ENCODE data around the gene EMC8.

EMC8 gene

DNA sequence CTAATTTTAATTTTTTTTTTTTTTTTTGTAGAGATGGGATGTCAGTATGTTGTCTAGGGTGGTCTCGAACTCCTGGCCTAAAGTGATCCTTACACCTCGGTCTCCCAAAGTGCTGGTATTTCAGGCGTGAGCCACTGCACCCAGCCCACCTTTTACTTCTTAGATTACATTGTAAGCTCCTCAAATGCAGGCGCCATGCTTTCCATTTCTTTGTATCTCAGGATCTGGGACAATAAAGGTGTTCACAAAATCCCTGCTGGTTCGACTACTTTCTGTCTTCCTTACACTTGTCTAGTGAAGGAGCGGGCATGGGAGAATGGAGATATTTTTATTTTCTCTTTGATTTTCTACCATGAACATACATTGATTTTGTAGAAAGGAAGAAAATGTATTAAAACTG, 25.2 kb downstream of the EMC8 start:
- no peaks in the 10 kb centered on the region for H3K36me3 ChIP-seq (ENCODE audit: control insufficient read depth, insufficient read depth, low read length)
- H3K4me1 ChIP-seq (ENCODE audit: control insufficient read depth, insufficient read depth, low read length) = no peaks in the 10 kb centered on the region
- no peak overlapping the region for H3K4me3 ChIP-seq (ENCODE audit: low read length)
- H3K27me3 ChIP-seq (ENCODE audit: control insufficient read depth, insufficient read depth, low read length) = no peaks in the 10 kb centered on the region
- no peak overlapping the region for H3K9ac ChIP-seq (ENCODE audit: low read length)
- H3K9me3 ChIP-seq (ENCODE audit: control insufficient read depth, low read length) = no peaks in the 10 kb centered on the region

GRCh38 chr16:85773044-85773443, 26.3 kb downstream of the EMC8 start:
- no peak overlapping the region for H3K9ac ChIP-seq (ENCODE audit: low read length)
- H3K9me3 ChIP-seq (ENCODE audit: control insufficient read depth, low read length) = no peaks in the 10 kb centered on the region
- H3K36me3 ChIP-seq (ENCODE audit: control insufficient read depth, insufficient read depth, low read length) = no peaks in the 10 kb centered on the region
- no peaks in the 10 kb centered on the region for H3K27me3 ChIP-seq (ENCODE audit: control insufficient read depth, insufficient read depth, low read length)
- no peak overlapping the region for H3K4me3 ChIP-seq (ENCODE audit: low read length)
- no peaks in the 10 kb centered on the region for H3K4me1 ChIP-seq (ENCODE audit: control insufficient read depth, insufficient read depth, low read length)

GRCh38 chr16:85770741-85771140, 28.6 kb downstream of the EMC8 start:
- no peaks in the 10 kb centered on the region for H3K4me1 ChIP-seq (ENCODE audit: control insufficient read depth, insufficient read depth, low read length)
- no peak overlapping the region for H3K9ac ChIP-seq (ENCODE audit: low read length)
- H3K36me3 ChIP-seq (ENCODE audit: control insufficient read depth, insufficient read depth, low read length) = no peaks in the 10 kb centered on the region

DNA sequence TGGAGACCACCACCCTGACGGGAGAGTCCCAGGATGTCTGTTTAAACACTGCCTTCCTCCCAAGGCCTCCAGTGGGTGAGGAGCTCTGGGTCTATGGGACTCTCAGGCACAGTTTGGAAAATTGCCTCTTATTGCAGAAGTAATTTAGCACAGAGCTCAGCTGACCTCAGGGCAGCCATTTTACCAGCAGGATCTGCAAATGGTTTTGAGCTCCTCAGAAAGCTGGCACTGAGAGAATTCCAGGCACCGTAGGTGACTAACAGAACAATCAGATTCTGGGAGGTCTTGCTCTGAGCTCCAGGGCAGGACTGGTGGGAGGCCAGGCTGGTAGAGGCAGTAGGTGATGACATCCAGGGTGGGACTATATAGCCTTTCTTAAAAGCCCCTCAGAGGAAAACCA, 31.1 kb downstream of the EMC8 start:
- Histone ChIP-seq H3K9me3 (ENCODE audit: control insufficient read depth, low read length) (no peaks in the 10 kb centered on the region), H3K36me3 (ENCODE audit: control insufficient read depth, insufficient read depth, low read length) (no peaks in the 10 kb centered on the region), H3K27me3 (ENCODE audit: control insufficient read depth, insufficient read depth, low read length) (no peaks in the 10 kb centered on the region), H3K9ac (ENCODE audit: low read length) (no peak overlapping the region), H3K4me1 (ENCODE audit: control insufficient read depth, insufficient read depth, low read length) (no peaks in the 10 kb centered on the region), H3K4me3 (ENCODE audit: low read length) (no peak overlapping the region)

More at GRCh38 chr16:85770741-85771140, 28.6 kb downstream of the EMC8 start:
- Histone ChIP-seq H3K4me3 (ENCODE audit: low read length) (no peak overlapping the region), H3K27me3 (ENCODE audit: control insufficient read depth, insufficient read depth, low read length) (no peaks in the 10 kb centered on the region), H3K9me3 (ENCODE audit: control insufficient read depth, low read length) (no peaks in the 10 kb centered on the region)

DNA sequence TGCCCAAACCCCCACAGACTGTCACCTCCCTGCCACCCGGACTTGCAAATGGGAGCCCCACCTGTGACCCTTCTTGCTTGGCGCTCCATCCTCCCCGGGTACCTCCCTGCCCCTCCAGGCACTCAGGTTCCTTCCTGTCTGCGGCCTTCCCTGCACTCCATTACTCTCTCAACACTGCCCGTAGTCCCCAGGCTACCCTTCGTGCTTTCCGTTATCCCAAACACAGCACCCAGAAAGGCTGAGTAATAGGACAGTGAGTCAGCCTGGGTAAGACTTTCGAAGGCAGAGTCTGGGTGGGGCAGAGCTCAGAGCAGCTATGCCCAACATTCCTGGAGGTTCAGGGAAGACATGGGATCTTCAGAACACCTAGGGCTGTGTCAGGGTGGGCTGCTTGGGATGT, 31.8 kb downstream of the EMC8 start:
- Histone ChIP-seq H3K4me1 (ENCODE audit: control insufficient read depth, insufficient read depth, low read length) (no peaks in the 10 kb centered on the region), H3K36me3 (ENCODE audit: control insufficient read depth, insufficient read depth, low read length) (no peaks in the 10 kb centered on the region), H3K9ac (ENCODE audit: low read length) (no peak overlapping the region), H3K4me3 (ENCODE audit: low read length) (no peak overlapping the region), H3K9me3 (ENCODE audit: control insufficient read depth, low read length) (no peaks in the 10 kb centered on the region), H3K27me3 (ENCODE audit: control insufficient read depth, insufficient read depth, low read length) (no peaks in the 10 kb centered on the region)

DNA sequence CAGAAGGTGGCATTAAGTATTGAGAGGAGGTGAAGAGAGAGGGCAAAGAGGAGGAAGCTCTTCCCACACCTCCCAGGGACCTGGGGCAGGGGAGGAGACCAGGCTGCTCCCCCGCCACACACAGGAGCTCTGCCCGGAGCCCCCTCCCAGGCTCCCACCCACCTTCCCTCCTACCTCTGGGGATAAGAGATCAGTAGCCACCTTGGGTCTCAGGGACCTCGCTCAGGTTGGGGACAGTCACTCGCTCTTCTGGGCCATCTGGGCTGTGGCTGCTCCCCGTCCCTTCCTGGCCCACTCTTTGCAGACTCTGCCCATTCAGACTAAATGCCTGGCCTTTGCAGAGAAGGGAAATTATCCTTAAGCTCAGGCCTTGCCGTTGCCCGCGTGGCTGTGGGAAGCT, 33.6 kb downstream of the EMC8 start:
- Histone ChIP-seq H3K9ac (ENCODE audit: low read length) (no peak overlapping the region), H3K4me3 (ENCODE audit: low read length) (no peak overlapping the region), H3K27me3 (ENCODE audit: control insufficient read depth, insufficient read depth, low read length) (peaks cover 5% of the 10 kb centered on the region), H3K36me3 (ENCODE audit: control insufficient read depth, insufficient read depth, low read length) (no peaks in the 10 kb centered on the region), H3K4me1 (ENCODE audit: control insufficient read depth, insufficient read depth, low read length) (no peaks in the 10 kb centered on the region), H3K9me3 (ENCODE audit: control insufficient read depth, low read length) (no peaks in the 10 kb centered on the region)

DNA sequence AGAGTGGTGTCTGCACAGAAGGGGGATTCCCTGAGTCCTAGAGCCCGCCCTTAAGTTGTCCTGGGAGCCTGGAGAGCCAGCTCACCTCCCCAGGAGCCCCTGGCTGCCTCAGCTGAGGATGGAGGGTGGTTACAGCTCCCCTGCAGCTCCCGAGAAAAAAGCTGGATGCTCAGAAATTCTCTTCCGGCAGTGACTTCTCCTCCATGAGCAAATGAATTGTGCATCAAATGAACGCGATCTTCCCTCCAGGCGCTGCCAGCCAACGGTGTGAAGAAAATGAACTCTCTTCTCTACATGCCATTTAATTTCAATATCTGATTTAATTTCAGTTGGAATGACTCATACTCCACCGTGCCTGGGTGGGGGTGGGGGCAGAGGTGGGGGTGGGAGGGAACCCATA, 34.1 kb downstream of the EMC8 start:
- Histone ChIP-seq H3K9ac (ENCODE audit: low read length) (no peak overlapping the region), H3K9me3 (ENCODE audit: control insufficient read depth, low read length) (no peaks in the 10 kb centered on the region), H3K4me3 (ENCODE audit: low read length) (no peak overlapping the region), H3K4me1 (ENCODE audit: control insufficient read depth, insufficient read depth, low read length) (no peaks in the 10 kb centered on the region), H3K27me3 (ENCODE audit: control insufficient read depth, insufficient read depth, low read length) (peaks cover 5% of the 10 kb centered on the region), H3K36me3 (ENCODE audit: control insufficient read depth, insufficient read depth, low read length) (no peaks in the 10 kb centered on the region)

DNA sequence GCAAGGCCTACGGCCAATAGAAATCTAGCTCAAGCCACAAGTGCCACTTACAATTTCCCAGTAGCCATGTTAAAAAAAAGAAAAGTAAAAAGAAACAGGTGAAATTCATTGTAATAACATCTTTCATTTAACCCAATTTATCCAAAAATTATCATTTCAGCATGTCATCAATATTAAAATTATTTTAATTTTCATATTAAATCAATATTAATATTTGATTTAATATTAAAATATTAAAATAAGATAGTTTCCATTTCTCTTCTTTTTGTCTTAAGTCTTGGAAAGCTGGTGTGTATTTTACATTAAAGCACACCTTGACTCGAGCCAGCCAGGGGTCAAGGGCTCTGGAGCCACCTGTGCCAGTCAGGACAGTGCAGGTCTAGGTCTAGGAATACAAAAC, 35.7 kb downstream of the EMC8 start:
- no peaks in the 10 kb centered on the region for H3K9me3 ChIP-seq (ENCODE audit: control insufficient read depth, low read length)
- H3K4me3 ChIP-seq (ENCODE audit: low read length) = no peak overlapping the region
- no peak overlapping the region for H3K9ac ChIP-seq (ENCODE audit: low read length)
- peaks cover 18% of the 10 kb centered on the region for H3K27me3 ChIP-seq (ENCODE audit: control insufficient read depth, insufficient read depth, low read length)
- no peaks in the 10 kb centered on the region for H3K36me3 ChIP-seq (ENCODE audit: control insufficient read depth, insufficient read depth, low read length)
- H3K4me1 ChIP-seq (ENCODE audit: control insufficient read depth, insufficient read depth, low read length) = no peaks in the 10 kb centered on the region

DNA sequence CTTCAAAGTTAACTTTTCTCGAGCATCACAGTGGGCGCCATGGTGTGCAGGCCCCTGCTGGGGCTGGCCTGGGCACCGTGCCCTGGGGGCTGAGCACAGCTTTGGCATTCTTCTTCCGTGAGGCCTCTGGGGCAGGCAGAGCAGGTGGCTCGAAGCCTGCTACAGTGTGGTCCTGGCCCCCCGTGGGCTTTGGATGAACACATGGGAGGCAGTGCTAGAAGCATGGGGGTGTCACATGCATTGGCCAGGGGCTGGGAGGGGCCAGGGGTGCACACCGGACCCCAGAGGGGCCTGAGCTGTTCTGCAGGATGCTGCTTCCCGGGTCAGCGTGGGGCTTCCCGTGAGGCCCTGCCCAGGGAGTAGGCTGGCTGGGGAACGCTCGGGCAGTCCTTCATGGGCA, 36.4 kb downstream of the EMC8 start:
- Histone ChIP-seq H3K4me3 (ENCODE audit: low read length) (no peak overlapping the region), H3K36me3 (ENCODE audit: control insufficient read depth, insufficient read depth, low read length) (no peaks in the 10 kb centered on the region), H3K9me3 (ENCODE audit: control insufficient read depth, low read length) (no peaks in the 10 kb centered on the region), H3K27me3 (ENCODE audit: control insufficient read depth, insufficient read depth, low read length) (peaks cover 22% of the 10 kb centered on the region), H3K9ac (ENCODE audit: low read length) (no peak overlapping the region), H3K4me1 (ENCODE audit: control insufficient read depth, insufficient read depth, low read length) (no peaks in the 10 kb centered on the region)

GRCh38 chr16:85761861-85762260, 37.5 kb downstream of the EMC8 start:
- Histone ChIP-seq H3K9ac (ENCODE audit: low read length) (no peak overlapping the region), H3K4me3 (ENCODE audit: low read length) (no peak overlapping the region), H3K4me1 (ENCODE audit: control insufficient read depth, insufficient read depth, low read length) (no peaks in the 10 kb centered on the region), H3K27me3 (ENCODE audit: control insufficient read depth, insufficient read depth, low read length) (peaks cover 22% of the 10 kb centered on the region), H3K9me3 (ENCODE audit: control insufficient read depth, low read length) (no peaks in the 10 kb centered on the region), H3K36me3 (ENCODE audit: control insufficient read depth, insufficient read depth, low read length) (no peaks in the 10 kb centered on the region)

DNA sequence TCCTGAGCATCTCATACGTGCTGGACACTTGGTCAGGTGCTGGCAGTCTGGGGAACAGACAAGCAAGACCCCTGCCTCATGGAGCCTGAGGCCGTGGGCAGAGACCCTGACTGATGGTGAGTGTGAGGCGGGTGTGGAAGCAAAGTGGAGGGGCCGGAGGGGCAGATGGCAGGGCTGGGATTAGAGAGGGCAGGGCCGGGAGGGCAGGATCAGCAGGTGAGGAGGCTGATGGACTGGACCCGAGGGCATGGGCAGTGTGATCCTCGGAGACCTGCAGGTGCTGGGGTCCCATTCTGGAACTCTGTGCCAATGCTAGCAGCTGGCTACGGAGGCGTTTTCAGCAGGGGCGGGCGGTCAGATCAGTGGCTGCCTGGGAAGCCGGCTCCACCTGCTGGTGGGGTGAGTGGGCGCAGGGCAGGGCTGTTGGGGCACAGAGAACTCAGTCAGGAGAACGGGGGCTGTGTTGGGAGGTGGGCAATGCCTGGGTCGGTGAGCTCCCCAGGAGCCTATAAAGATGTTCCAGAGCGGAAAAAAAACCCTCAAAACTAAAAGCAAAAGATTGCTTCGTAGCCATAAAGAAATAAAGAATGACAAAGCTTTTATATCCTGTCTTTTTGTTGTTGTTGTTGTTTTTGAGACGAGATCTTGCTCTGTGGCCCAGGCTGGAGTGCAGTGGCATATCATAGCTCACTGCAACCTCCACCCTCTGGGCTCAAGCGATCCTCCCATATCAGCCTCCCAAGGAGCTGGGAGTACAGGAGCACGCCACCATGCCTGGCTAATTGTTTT, 39.5 kb downstream of the EMC8 start:
- no peak overlapping the region for H3K9ac ChIP-seq (ENCODE audit: low read length)
- no peak overlapping the region for H3K4me3 ChIP-seq (ENCODE audit: low read length)
- H3K27me3 ChIP-seq (ENCODE audit: control insufficient read depth, insufficient read depth, low read length) = peaks cover 22% of the 10 kb centered on the region
- H3K9me3 ChIP-seq (ENCODE audit: control insufficient read depth, low read length) = no peaks in the 10 kb centered on the region
- H3K36me3 ChIP-seq (ENCODE audit: control insufficient read depth, insufficient read depth, low read length) = no peaks in the 10 kb centered on the region
- no peaks in the 10 kb centered on the region for H3K4me1 ChIP-seq (ENCODE audit: control insufficient read depth, insufficient read depth, low read length)

- peaks cover 22% of the 10 kb centered on the region for H3K27me3 ChIP-seq (ENCODE audit: control insufficient read depth, insufficient read depth, low read length)
- H3K36me3 ChIP-seq (ENCODE audit: control insufficient read depth, insufficient read depth, low read length) = no peaks in the 10 kb centered on the region
- no peak overlapping the region for H3K4me3 ChIP-seq (ENCODE audit: low read length)
- H3K9me3 ChIP-seq (ENCODE audit: control insufficient read depth, low read length) = no peaks in the 10 kb centered on the region
- H3K4me1 ChIP-seq (ENCODE audit: control insufficient read depth, insufficient read depth, low read length) = no peaks in the 10 kb centered on the region
- H3K9ac ChIP-seq (ENCODE audit: low read length) = no peak overlapping the region
Observed at GRCh38 chr16:85759136-85759535, 40.2 kb downstream of the EMC8 start.

Measured in mucosa of stomach (tissue), 1 donor.